CD14-positive monocyte (primary cell): ENCODE measurements around the gene SIGLEC1. TPM values are rescaled to one million over a fixed set of nuclear protein-coding genes. Genes with fewer than 3 reads are reported as not detected.

Experiments
- DNase-seq, 3 donors: peaks; one replicate each; pipeline ENCODE4 v3.0.0-alpha.2; 2011 to 2022
- H2AFZ ChIP-seq: 2 replicates; pipeline ENCODE4 v1.6.0; 2012; ENCODE audit warnings: mild to moderate bottlenecking, low read depth, low read length, inconsistent platforms; ENCODE audit not compliant: insufficient read depth, poor library complexity, severe bottlenecking
- H3K27ac ChIP-seq, 2 donors: 1 replicate in 1 of 2; 2 replicates in 1 of 2; pipeline ENCODE4 v1.5.1; 2012 to 2013; ENCODE audit warnings: low read length in 2 of 2, control low read depth in 1 of 2, inconsistent platforms in 1 of 2, low read depth in 1 of 2, mild to moderate bottlenecking in 1 of 2
- H3K27me3 ChIP-seq, 2 donors: one replicate each; pipeline versions ENCODE4 v1.6.0 to v1.6.1; 2011 to 2013; ENCODE audit warnings: low read length in 2 of 2; ENCODE audit not compliant: control insufficient read depth in 2 of 2, insufficient read depth in 2 of 2
- H3K36me3 ChIP-seq, 2 donors: replicated peaks in 1 of 2; 1 replicate in 1 of 2; 2 replicates in 1 of 2; pipeline versions ENCODE4 v1.5.1 to v1.6.1; 2012 to 2013; ENCODE audit warnings: low read length in 2 of 2, control low read depth in 1 of 2, inconsistent platforms in 1 of 2, mild to moderate bottlenecking in 1 of 2; ENCODE audit not compliant: insufficient read depth in 2 of 2, control insufficient read depth in 1 of 2
- H3K4me1 ChIP-seq, 2 donors: 1 replicate in 1 of 2; 2 replicates in 1 of 2; pipeline versions ENCODE4 v1.5.1 to v1.6.1; 2012 to 2013; ENCODE audit warnings: low read length in 2 of 2, control low read depth in 1 of 2, inconsistent platforms in 1 of 2, mild to moderate bottlenecking in 1 of 2, moderate library complexity in 1 of 2; ENCODE audit not compliant: insufficient read depth in 2 of 2, control insufficient read depth in 1 of 2
- H3K4me2 ChIP-seq: replicated peaks from 2 replicates; pipeline ENCODE3; 2012; ENCODE audit warnings: low read length, moderate library complexity, mild to moderate bottlenecking; ENCODE audit not compliant: poor library complexity, severe bottlenecking; ENCODE audit errors: extremely low read depth
- H3K4me3 ChIP-seq, 3 experiments: fragments of 200-600 bp in 1 of 3; sonication (generic) in 1 of 3; replicated peaks in 1 of 3; 1 replicate in 2 of 3; 2 replicates in 1 of 3; pipeline ENCODE4 v1.5.1; 2011 to 2013; ENCODE audit warnings: low read length in 3 of 3, mild to moderate bottlenecking in 3 of 3, control low read depth in 2 of 3, low read depth in 2 of 3, inconsistent platforms in 1 of 3, moderate library complexity in 1 of 3
- H3K79me2 ChIP-seq: 2 replicates; pipeline ENCODE4 v1.6.0; 2012; ENCODE audit warnings: mild to moderate bottlenecking, control low read depth, inconsistent platforms, low read length, moderate library complexity; ENCODE audit not compliant: insufficient read depth
- H3K9ac ChIP-seq: 2 replicates; pipeline ENCODE4 v1.6.0; 2017; ENCODE audit warnings: low read length, mild to moderate bottlenecking; ENCODE audit not compliant: insufficient read depth, poor library complexity, severe bottlenecking
- H3K9me3 ChIP-seq, 2 donors: replicated peaks in 1 of 2; 1 replicate in 1 of 2; 2 replicates in 1 of 2; pipeline versions ENCODE4 v1.5.1 to v1.6.1; 2012 to 2013; ENCODE audit warnings: low read length in 2 of 2, control low read depth in 1 of 2; ENCODE audit not compliant: control insufficient read depth in 1 of 2, insufficient read depth in 1 of 2
- H4K20me1 ChIP-seq: 2 replicates; pipeline ENCODE4 v1.6.0; 2012; ENCODE audit warnings: mild to moderate bottlenecking, low read length, control low read depth, moderate library complexity; ENCODE audit not compliant: insufficient read depth
- H3K27ac Mint-ChIP-seq, 7 donors: one replicate each; pipeline ENCODE4 v1.8.0; 2020; ENCODE audit warnings: mild to moderate bottlenecking in 7 of 7, mixed read lengths in 7 of 7, moderate library complexity in 6 of 7, inconsistent platforms in 2 of 7
- H3K27me3 Mint-ChIP-seq, 3 donors: one replicate each; pipeline ENCODE4 v1.8.0; 2021 to 2022; ENCODE audit warnings: low read depth in 3 of 3, mild to moderate bottlenecking in 3 of 3, mixed read lengths in 3 of 3, moderate library complexity in 3 of 3, inconsistent platforms in 1 of 3
- H3K36me3 Mint-ChIP-seq, 2 donors: one replicate each; pipeline ENCODE4 v1.8.0; 2020; ENCODE audit warnings: mixed read lengths in 2 of 2, inconsistent platforms in 1 of 2, mild to moderate bottlenecking in 1 of 2
- H3K4me1 Mint-ChIP-seq: one replicate; pipeline ENCODE4 v1.8.0; 2020; ENCODE audit warnings: mild to moderate bottlenecking, mixed read lengths
- H3K4me3 Mint-ChIP-seq, 2 donors: one replicate each; pipeline ENCODE4 v1.8.0; 2020; ENCODE audit warnings: mild to moderate bottlenecking in 2 of 2, mixed read lengths in 2 of 2, moderate library complexity in 1 of 2
- H3K9me3 Mint-ChIP-seq, 7 donors: one replicate each; pipeline ENCODE4 v1.8.0; 2020 to 2022; ENCODE audit warnings: mixed read lengths in 7 of 7, mild to moderate bottlenecking in 6 of 7, moderate library complexity in 6 of 7, inconsistent platforms in 2 of 7
- CTCF ChIP-seq: fragments of 200-600 bp; IDR thresholded peaks from one replicate; pipeline ENCODE4 v1.8.0; 2022; ENCODE audit warnings: antibody characterized with exemption, mild to moderate bottlenecking
- WGBS: methylation state at CpG from one replicate; pipeline ENCODE4 v1.1.5; 2013; ENCODE audit warnings: missing lambda C conversion rate; ENCODE audit not compliant: insufficient coverage; 5-methylcytosine and 5-hydroxymethylcytosine counted together
- intact Hi-C, 2 donors: fragments of 100-400 bp; cut with micrococcal nuclease; formaldehyde crosslinking; loops; one replicate each; pipeline versions ENCODE4 v1.15.0 to v1.15.1; 2023
- polyA plus RNA-seq, 3 donors: library from polyadenylated mRNA; depleted of rRNA in 1 of 3; unstranded in 2 of 3; stranded (reverse) in 1 of 3; fragments of 300-500 nt in 2 of 3; fragments of >200 nt in 1 of 3; fragmentation: Illumina TruSeq in 2 of 3; gene quantifications; 1 replicate in 2 of 3; 2 replicates in 1 of 3; pipeline ENCODE4 v1.2.3, GENCODE V29; 2012 to 2021

Gene SIGLEC1
- polyA plus RNA-seq, 3 donors: 1.6 to 23.5 (median 2.5) TPM

- Histone ChIP-seq H3K79me2 (no peaks in the 10 kb centered on the region), H3K4me2 (no peak overlapping the region), H3K9ac (no peak overlapping the region), H4K20me1 (no peaks in the 10 kb centered on the region), H3K27ac (no peak overlapping the region), H3K4me3 (no peak overlapping the region), H3K36me3 (peaks cover 2 to 32% of the 10 kb centered on the region in 2 donors), H3K4me1 (no peaks in the 10 kb centered on the region), H3K27me3 (no peaks in the 10 kb centered on the region), H2AFZ (no peak overlapping the region), H3K9me3 (no peaks in the 10 kb centered on the region)
- Mint-ChIP-seq H3K27me3 (peaks cover 0 to 8% (median 2%) of the 10 kb centered on the region in 3 donors), H3K36me3 (peaks cover 3 to 17% of the 10 kb centered on the region in 2 donors), H3K4me3 (no peak overlapping the region), H3K27ac (peak overlapping the region in 1 of 7 donors; percentile 58), H3K9me3 (peaks cover 0 to 3% (median 0%) of the 10 kb centered on the region in 7 donors), H3K4me1 (no peaks in the 10 kb centered on the region)
- intact Hi-C loops: no loop called here
- WGBS: 91% methylated on average over 5 of the region's 5 CpGs
- no peak for TF ChIP-seq CTCF
- no peak for DNase-seq
Measured at GRCh38 chr20:3704087-3704486, 8.3 kb downstream of the SIGLEC1 start.

- no peak overlapping the region for H2AFZ ChIP-seq
Measured at GRCh38 chr20:3702611-3703391, 9.6 kb downstream of the SIGLEC1 start.

More at GRCh38 chr20:3702611-3703391, 9.6 kb downstream of the SIGLEC1 start:
- Histone ChIP-seq H3K4me1 (no peaks in the 10 kb centered on the region), H3K79me2 (no peaks in the 10 kb centered on the region), H3K9ac (no peak overlapping the region), H3K27ac (no peak overlapping the region), H3K4me3 (no peak overlapping the region), H3K9me3 (no peaks in the 10 kb centered on the region), H3K4me2 (no peak overlapping the region), H3K27me3 (no peaks in the 10 kb centered on the region), H4K20me1 (no peaks in the 10 kb centered on the region), H3K36me3 (peaks cover 2 to 32% of the 10 kb centered on the region in 2 donors)
- peaks cover 0 to 3% (median 0%) of the 10 kb centered on the region in 7 donors for H3K9me3 Mint-ChIP-seq
- no peak for TF ChIP-seq CTCF
- DNase-seq: no peak
- intact Hi-C loops: no loop called here
- WGBS: 96% methylated on average over 8 of the region's 11 CpGs
- peaks cover 3 to 17% of the 10 kb centered on the region in 2 donors for H3K36me3 Mint-ChIP-seq
- H3K27ac Mint-ChIP-seq: no peak overlapping the region
- no peak overlapping the region for H3K4me3 Mint-ChIP-seq
- H3K4me1 Mint-ChIP-seq: no peaks in the 10 kb centered on the region
- peaks cover 1 to 5% (median 2%) of the 10 kb centered on the region in 3 donors for H3K27me3 Mint-ChIP-seq
